H1 (cell line): ENCODE measurements around the gene MIB2. TPM values are rescaled to one million over a fixed set of nuclear protein-coding genes. Genes with fewer than 3 reads are reported as not detected.

Experiments used
- CTCF ChIA-PET: fragments of 300-600 bp; sonication (Branson Sonifier 250); formaldehyde crosslinking; loops from one replicate; lab custom pipeline; 2021; ENCODE audit not compliant: partially characterized antibody; lab: Charles Lee
- POLR2A ChIA-PET: fragments of 300-600 bp; sonication (Branson Sonifier 250); formaldehyde crosslinking; loops from one replicate; lab custom pipeline; 2021; ENCODE audit warnings: inconsistent platforms; ENCODE audit not compliant: partially characterized antibody; lab: Charles Lee
- DNase-seq, 2 experiments: peaks; one replicate each; pipeline versions ENCODE4 v3.0.0 to v3.0.0-alpha.2; 2010 to 2022; ENCODE audit warnings: low spot score in 2 of 2, low read depth in 1 of 2, mixed read lengths in 1 of 2
- FAIRE-seq: peaks from 2 replicates; lab custom pipeline; 2011; peaks lifted over from hg19 to GRCh38; lab: Jason Lieb, UNC
- H2AFZ ChIP-seq: 2 replicates; pipeline ENCODE4 v1.8.1; 2012; ENCODE audit warnings: low read length, inconsistent platforms
- H2AK5ac ChIP-seq: 2 replicates; pipeline ENCODE4 v1.6.1; 2013; ENCODE audit warnings: low read depth, low read length
- H2BK120ac ChIP-seq: replicated peaks from 2 replicates; pipeline ENCODE3; 2013; ENCODE audit warnings: low read depth, low read length, inconsistent platforms
- H2BK12ac ChIP-seq: 2 replicates; pipeline ENCODE4 v1.6.1; 2013; ENCODE audit warnings: low read depth, low read length
- H2BK15ac ChIP-seq: 2 replicates; pipeline ENCODE4 v1.6.1; 2013; ENCODE audit warnings: low read length
- H2BK20ac ChIP-seq: 2 replicates; pipeline ENCODE4 v1.6.1; 2013; ENCODE audit warnings: low read length
- H2BK5ac ChIP-seq: 2 replicates; pipeline ENCODE4 v1.6.1; 2013; ENCODE audit warnings: low read depth, low read length
- H3K14ac ChIP-seq: 2 replicates; pipeline ENCODE4 v1.6.1; 2013; ENCODE audit warnings: inconsistent platforms; ENCODE audit not compliant: insufficient read length
- H3K18ac ChIP-seq: 2 replicates; pipeline ENCODE4 v1.6.1; 2013; ENCODE audit warnings: low read length; ENCODE audit errors: extremely low read depth
- H3K23ac ChIP-seq: 2 replicates; pipeline ENCODE4 v1.6.1; 2013; ENCODE audit warnings: inconsistent platforms; ENCODE audit not compliant: insufficient read length
- H3K23me2 ChIP-seq: 2 replicates; pipeline ENCODE4 v1.6.1; 2013; ENCODE audit warnings: low read depth, low read length
- H3K27ac ChIP-seq: 2 replicates; pipeline ENCODE4 v1.6.1; 2011; ENCODE audit warnings: low read depth, low read length, inconsistent platforms
- H3K27me3 ChIP-seq, 4 experiments: replicated peaks in 1 of 4; 1 replicate in 1 of 4; 2 replicates in 3 of 4; pipeline versions ENCODE4 v1.6.1 to v1.8.1; 2011 to 2013; ENCODE audit warnings: low read length in 3 of 4, mild to moderate bottlenecking in 3 of 4, inconsistent platforms in 2 of 4, mixed read lengths in 2 of 4, moderate library complexity in 1 of 4; ENCODE audit not compliant: control insufficient read depth in 3 of 4, insufficient read depth in 3 of 4; ENCODE audit errors: extremely low read depth in 1 of 4
- H3K36me3 ChIP-seq, 4 experiments: 2 replicates each; pipeline versions ENCODE4 v1.6.1 to v1.8.1; 2011 to 2013; ENCODE audit warnings: mild to moderate bottlenecking in 4 of 4, low read length in 3 of 4, moderate library complexity in 2 of 4, control low read depth in 1 of 4, inconsistent platforms in 1 of 4; ENCODE audit not compliant: insufficient read depth in 4 of 4, control insufficient read depth in 2 of 4
- H3K4ac ChIP-seq: replicated peaks from 2 replicates; pipeline ENCODE3; 2013; ENCODE audit warnings: low read length, low read depth, mixed read lengths, inconsistent platforms; ENCODE audit not compliant: insufficient read length
- H3K4me1 ChIP-seq, 4 experiments: replicated peaks in 1 of 4; 1 replicate in 1 of 4; 2 replicates in 3 of 4; pipeline versions ENCODE4 v1.6.1 to v1.8.1; 2011 to 2013; ENCODE audit warnings: low read length in 3 of 4, inconsistent platforms in 2 of 4, mixed read lengths in 1 of 4; ENCODE audit not compliant: insufficient read depth in 4 of 4, control insufficient read depth in 3 of 4
- H3K4me2 ChIP-seq, 2 experiments: 2 replicates each; pipeline versions ENCODE4 v1.6.1 to v1.8.1; 2011 to 2013; ENCODE audit warnings: low read depth in 2 of 2, low read length in 2 of 2, control low read depth in 1 of 2, inconsistent platforms in 1 of 2, mild to moderate bottlenecking in 1 of 2; ENCODE audit not compliant: insufficient read depth in 1 of 2
- H3K4me3 ChIP-seq, 4 experiments: fragments of 200-600, 300-600 bp in 1 of 4; sonication (generic), shearing (Covaris generic), sonication (Bioruptor Twin) in 1 of 4; 2 replicates each; pipeline versions ENCODE4 v1.5.1 to v1.8.1; 2011 to 2016; ENCODE audit warnings: low read length in 4 of 4, low read depth in 3 of 4, control low read depth in 2 of 4, inconsistent platforms in 2 of 4, mild to moderate bottlenecking in 2 of 4, mixed read lengths in 1 of 4, moderate library complexity in 1 of 4; ENCODE audit not compliant: insufficient read depth in 2 of 4; ENCODE audit errors: extremely low read depth in 1 of 4
- H3K56ac ChIP-seq: replicated peaks from 2 replicates; pipeline ENCODE3; 2013; ENCODE audit warnings: low read depth, mild to moderate bottlenecking, mixed read lengths, low read length, inconsistent platforms; ENCODE audit not compliant: insufficient read length
- H3K79me1 ChIP-seq: 2 replicates; pipeline ENCODE4 v1.6.1; 2013; ENCODE audit warnings: low read depth, low read length, control low read depth
- H3K79me2 ChIP-seq, 2 experiments: 2 replicates each; pipeline versions ENCODE4 v1.6.1 to v1.8.1; 2012 to 2013; ENCODE audit warnings: low read length in 2 of 2, mild to moderate bottlenecking in 2 of 2, inconsistent platforms in 1 of 2; ENCODE audit not compliant: insufficient read depth in 2 of 2, control insufficient read depth in 1 of 2
- H3K9ac ChIP-seq, 4 experiments: replicated peaks in 1 of 4; 1 replicate in 1 of 4; 2 replicates in 3 of 4; pipeline versions ENCODE4 v1.6.1 to v1.8.1; 2011 to 2013; ENCODE audit warnings: low read depth in 3 of 4, low read length in 3 of 4, control low read depth in 2 of 4, mild to moderate bottlenecking in 2 of 4, moderate library complexity in 2 of 4, inconsistent platforms in 1 of 4; ENCODE audit errors: extremely low read depth in 1 of 4
- H3K9me3 ChIP-seq, 2 experiments: 2 replicates each; pipeline versions ENCODE4 v1.6.1 to v1.8.1; 2012 to 2013; ENCODE audit warnings: mild to moderate bottlenecking in 2 of 2, moderate library complexity in 2 of 2, control low read depth in 1 of 2, inconsistent platforms in 1 of 2, low read depth in 1 of 2, low read length in 1 of 2, mixed read lengths in 1 of 2; ENCODE audit not compliant: insufficient read depth in 2 of 2
- H4K20me1 ChIP-seq, 2 experiments: replicated peaks in 1 of 2; 2 replicates each; pipeline versions ENCODE3 to v1.8.1; 2011 to 2013; ENCODE audit warnings: inconsistent platforms in 2 of 2, low read length in 2 of 2, mild to moderate bottlenecking in 1 of 2; ENCODE audit not compliant: insufficient read depth in 2 of 2, control insufficient read depth in 1 of 2
- H4K5ac ChIP-seq: 2 replicates; pipeline ENCODE4 v1.6.1; 2013; ENCODE audit warnings: low read length, low read depth, mixed read lengths, inconsistent platforms; ENCODE audit not compliant: insufficient read length
- H4K8ac ChIP-seq: 2 replicates; pipeline ENCODE4 v1.8.0; 2013; ENCODE audit warnings: mild to moderate bottlenecking, moderate library complexity, low read length, inconsistent platforms; ENCODE audit not compliant: insufficient read depth; ENCODE audit errors: extremely low read depth
- H4K91ac ChIP-seq: replicated peaks from 2 replicates; pipeline ENCODE3; 2013; ENCODE audit warnings: low read length, mixed read lengths, inconsistent platforms; ENCODE audit not compliant: insufficient read length
- POLR2A ChIP-seq, 2 experiments: IDR thresholded peaks; 1 replicate in 1 of 2; 2 replicates in 1 of 2; pipeline ENCODE4 v1.6.1; 2011; ENCODE audit warnings: low read depth in 2 of 2, low read length in 2 of 2, mild to moderate bottlenecking in 2 of 2; ENCODE audit errors: control extremely low read depth in 1 of 2
- SIRT6 ChIP-seq: IDR thresholded peaks from one replicate; pipeline ENCODE4 v1.7.1; 2012; ENCODE audit warnings: low read length, inconsistent platforms
- WGBS, 2 experiments: shearing (Covaris generic) in 1 of 2; methylation state at CpG; one replicate each; pipeline versions ENCODE4 v1.1.6 to v1.1.7; 2013 to 2015; ENCODE audit warnings: low lambda C conversion rate in 2 of 2, mixed read lengths in 2 of 2, inconsistent platforms in 1 of 2, low coverage in 1 of 2, missing lambda C conversion rate in 1 of 2; ENCODE audit not compliant: insufficient replicate concordance in 2 of 2, insufficient coverage in 1 of 2, insufficient read length in 1 of 2; ENCODE audit errors: extremely low coverage in 1 of 2, missing lambda C conversion rate in 1 of 2; 5-methylcytosine and 5-hydroxymethylcytosine counted together
- polyA plus RNA-seq, 7 experiments: library from polyadenylated mRNA; depleted of rRNA in 3 of 7; stranded (reverse) in 5 of 7; unstranded in 2 of 7; fragments of >200 nt in 5 of 7; fragments of 200-250 nt in 2 of 7; gene quantifications; 1 replicate in 5 of 7; 2 replicates in 1 of 7; 4 replicates in 1 of 7; pipeline versions ENCODE4 v1.2.1 to v1.2.3, GENCODE V29; 2011 to 2013; ENCODE audit warnings: missing spikeins in 2 of 7, mixed read lengths in 2 of 7
- total RNA-seq: library from RNA; stranded (reverse); fragmentation: NEBNext Ultra II Directional; extraction: Animal tissue kit (Norgen Biotek cat#: 25700); gene quantifications from 2 replicates; pipeline ENCODE4 v1.2.1, GENCODE V29; 2021

Gene MIB2
- total and polyA plus RNA-seq, 2 of the 8 experiments (the other 6 are each of a cell fraction or from before 2014, with no cell fraction given) = 32.5 to 60.0 TPM

- H3K4me1 ChIP-seq = peaks cover 0 to 6% (median 3%) of the 10 kb centered on the region in 4 experiments; a peak in 2 of 7 replicates
- FAIRE-seq (no peak), DNase-seq (no peak)
- H3K18ac ChIP-seq = no peak overlapping the region
- H3K79me2 ChIP-seq = peaks cover 63 to 99% of the 10 kb centered on the region in 2 experiments
- H3K27ac ChIP-seq = no peak overlapping the region
- no peaks in the 10 kb centered on the region for H3K27me3 ChIP-seq
- H2BK20ac ChIP-seq = no peak overlapping the region
- no peak overlapping the region for H3K14ac ChIP-seq
- H2BK120ac ChIP-seq = no peak overlapping the region
- H3K4me2 ChIP-seq = no peak overlapping the region
- no peak overlapping the region for H2BK15ac ChIP-seq
- H3K4me3 ChIP-seq = no peak overlapping the region
- no peaks in the 10 kb centered on the region for H3K9me3 ChIP-seq
- peaks cover 5% of the 10 kb centered on the region for H3K79me1 ChIP-seq
- H3K4ac ChIP-seq = no peak overlapping the region
- H3K23me2 ChIP-seq = peaks cover 5% of the 10 kb centered on the region
- 92% methylated on average over 7 of the region's 7 CpGs; no CpG with 5 or more reads in 1 of the 2 experiments for WGBS, 2 experiments
- no peak overlapping the region; the same call in 1 of the 2 replicates for H4K8ac ChIP-seq
- ChIA-PET POLR2A (interaction anchor here (0.7 to 21.2 kb wide), 5 partner anchors 9 to 33 kb away, joined by 3 to 367 read pairs (median 8); no protein-coding TSS in a partner anchor), CTCF (interaction anchor here (1.5 kb wide), 1 partner anchor 10 kb away, joined by 7 read pairs; no protein-coding TSS in a partner anchor)
- no peak overlapping the region for H4K91ac ChIP-seq
- TF ChIP-seq POLR2A (IDR thresholded peaks at IDR 0.05; ENCODE audit: control extremely low read depth in 1 of 2, low read depth in 2 of 2, low read length in 2 of 2) (0 out of 3 replicates have a peak, but pooled peaks of 1 of the 2 experiments have one; percentile 17), SIRT6 (no peak)
- H3K56ac ChIP-seq = no peak overlapping the region
- no peak overlapping the region for H2AK5ac ChIP-seq
- no peak overlapping the region for H2BK12ac ChIP-seq
- no peak overlapping the region for H3K9ac ChIP-seq
- no peak overlapping the region for H2AFZ ChIP-seq
- H4K20me1 ChIP-seq = peaks cover 30 to 33% of the 10 kb centered on the region in 2 experiments
- peaks cover 4 to 40% (median 11%) of the 10 kb centered on the region in 4 experiments; a peak in 6 of 8 replicates for H3K36me3 ChIP-seq
- no peak overlapping the region for H4K5ac ChIP-seq
- no peak overlapping the region for H3K23ac ChIP-seq
- no peak overlapping the region for H2BK5ac ChIP-seq
Observed at GRCh38 chr1:1569341-1569740, 46.0 kb upstream of the MIB2 start.
